Measurements from ENCODE around the gene RAD51D. TPM values are rescaled to one million over a fixed set of nuclear protein-coding genes. Genes with fewer than 3 reads are reported as not detected.

Gene RAD51D
- total RNA-seq, 2 donors from 2014 or later = 2.0 to 4.5 TPM

DNA sequence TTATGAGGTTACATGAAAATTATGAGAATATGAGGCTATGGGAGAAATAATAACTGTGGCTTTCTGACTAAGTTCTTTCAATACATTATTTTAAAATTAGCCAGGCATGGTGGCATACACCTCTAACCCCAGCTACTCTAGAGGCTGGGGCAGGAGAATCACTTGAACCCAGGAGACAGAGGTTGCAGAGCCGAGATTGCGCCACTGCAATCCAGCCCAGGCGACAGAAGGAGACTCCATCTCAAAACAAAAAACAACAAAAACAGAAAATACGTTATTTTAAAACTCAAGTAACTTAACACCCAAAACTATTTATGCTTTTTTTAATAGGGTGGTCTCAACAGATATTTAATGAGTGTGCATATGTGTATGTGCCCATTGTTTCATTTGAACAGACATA lies 53.8 kb downstream of the RAD51D start:
- TF ChIP-seq, protein P1, sequence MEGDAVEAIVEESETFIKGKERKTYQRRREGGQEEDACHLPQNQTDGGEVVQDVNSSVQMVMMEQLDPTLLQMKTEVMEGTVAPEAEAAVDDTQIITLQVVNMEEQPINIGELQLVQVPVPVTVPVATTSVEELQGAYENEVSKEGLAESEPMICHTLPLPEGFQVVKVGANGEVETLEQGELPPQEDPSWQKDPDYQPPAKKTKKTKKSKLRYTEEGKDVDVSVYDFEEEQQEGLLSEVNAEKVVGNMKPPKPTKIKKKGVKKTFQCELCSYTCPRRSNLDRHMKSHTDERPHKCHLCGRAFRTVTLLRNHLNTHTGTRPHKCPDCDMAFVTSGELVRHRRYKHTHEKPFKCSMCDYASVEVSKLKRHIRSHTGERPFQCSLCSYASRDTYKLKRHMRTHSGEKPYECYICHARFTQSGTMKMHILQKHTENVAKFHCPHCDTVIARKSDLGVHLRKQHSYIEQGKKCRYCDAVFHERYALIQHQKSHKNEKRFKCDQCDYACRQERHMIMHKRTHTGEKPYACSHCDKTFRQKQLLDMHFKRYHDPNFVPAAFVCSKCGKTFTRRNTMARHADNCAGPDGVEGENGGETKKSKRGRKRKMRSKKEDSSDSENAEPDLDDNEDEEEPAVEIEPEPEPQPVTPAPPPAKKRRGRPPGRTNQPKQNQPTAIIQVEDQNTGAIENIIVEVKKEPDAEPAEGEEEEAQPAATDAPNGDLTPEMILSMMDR (IDR thresholded peaks at IDR 0.05) = no peak
- Histone ChIP-seq H3K36me3 (no peaks in the 10 kb centered on the region), H3K4me1 (peaks cover 0 to 12% of the 10 kb centered on the region in 2 donors), H3K4me3 (no peak overlapping the region), H3K27me3 (no peaks in the 10 kb centered on the region), H3K27ac (no peak overlapping the region), H3K9me3 (no peaks in the 10 kb centered on the region)
- no peak for DNase-seq (ENCODE audit: low spot score)

DNA sequence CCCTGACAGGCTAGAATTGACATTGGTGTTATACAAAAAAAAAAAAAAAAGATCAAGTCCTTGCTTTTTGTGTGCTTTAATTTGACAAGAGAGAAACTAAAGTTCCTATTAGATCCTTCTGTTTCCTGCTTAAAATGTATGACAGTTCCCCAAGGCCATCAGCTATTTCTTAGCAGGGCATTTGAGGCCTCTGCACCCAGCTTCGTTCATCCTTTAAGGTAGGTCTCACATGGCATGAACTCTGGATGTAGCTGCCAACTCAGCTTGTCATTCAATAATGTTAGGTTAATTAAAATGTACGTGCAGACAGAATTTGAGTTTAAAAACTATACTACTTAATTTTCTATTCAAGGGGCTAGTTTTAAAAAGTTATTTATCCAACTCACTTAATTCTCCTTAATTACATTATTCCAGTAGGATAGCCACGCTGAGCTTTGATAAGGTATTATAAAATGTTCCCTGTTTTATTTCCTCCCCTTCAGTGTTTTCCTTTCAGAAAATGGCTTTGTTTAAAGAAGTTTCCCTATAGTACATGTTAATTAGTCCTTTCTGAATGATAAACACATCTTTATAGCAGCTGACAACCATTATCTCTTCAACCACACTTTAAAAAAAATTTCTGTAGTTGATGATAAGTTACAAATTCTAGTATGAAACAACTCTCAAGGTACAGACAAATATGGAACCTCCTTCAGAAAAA lies 55.0 kb downstream of the RAD51D start:
- peaks cover 0 to 12% of the 10 kb centered on the region in 2 donors for H3K4me1 ChIP-seq
- TF ChIP-seq, protein P1 (IDR thresholded peaks at IDR 0.05) = no peak
- no peaks in the 10 kb centered on the region for H3K9me3 ChIP-seq
- no peaks in the 10 kb centered on the region for H3K27me3 ChIP-seq
- H3K36me3 ChIP-seq = no peaks in the 10 kb centered on the region
- peak overlapping the region; percentile 85 to 93 for H3K27ac ChIP-seq
- H3K4me3 ChIP-seq = no peak overlapping the region
- DNase-seq (ENCODE audit: low spot score) = no peak

DNA sequence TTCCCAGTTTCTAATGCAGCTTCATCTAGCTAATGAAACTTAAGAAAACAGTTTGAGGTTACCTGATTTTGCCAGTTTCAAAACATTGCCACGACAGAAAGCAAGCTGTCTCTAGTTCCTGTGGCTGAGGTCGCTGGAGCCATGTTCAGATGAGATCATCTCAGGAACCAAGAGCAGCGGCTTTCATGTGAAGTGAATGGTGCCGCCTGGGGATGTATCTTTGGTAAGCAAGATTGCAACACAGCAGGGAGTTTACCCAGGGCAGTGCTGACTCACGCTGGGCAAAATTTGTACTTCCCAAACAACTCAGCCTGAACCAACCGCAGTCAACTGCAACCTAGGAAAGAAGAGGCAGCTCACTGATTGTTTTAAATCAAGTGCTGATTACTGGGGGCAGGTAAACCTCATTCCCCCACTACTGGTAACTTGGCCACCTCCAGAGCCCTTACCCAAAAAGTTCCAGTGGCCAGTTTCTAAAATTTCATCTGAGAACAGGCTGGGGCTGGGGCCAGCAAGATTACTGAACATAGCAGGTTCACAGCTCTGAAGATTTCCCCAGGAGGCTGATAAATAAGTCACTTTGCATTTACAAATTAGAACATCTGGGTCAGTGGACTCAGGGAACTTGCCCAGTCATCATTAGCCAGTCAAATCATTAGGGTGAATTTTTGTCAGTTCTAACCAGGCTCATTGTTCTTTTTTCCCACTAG lies 56.0 kb downstream of the RAD51D start, which contains the start of gene RFFL:
Gene RFFL, minus strand, starts transcription at position 194 of the 710 bp plus-strand sequence. CDS start 37,154 bp downstream, outside the sequence.
- peak within 1 kb of the TSS; percentile 85 to 93 for H3K27ac ChIP-seq
- DNase-seq (ENCODE audit: low spot score) = peak; percentile 96
- H3K4me1 ChIP-seq = peaks cover 0 to 12% of the 10 kb centered on the region in 2 donors
- H3K36me3 ChIP-seq = no peaks in the 10 kb centered on the region
- TF ChIP-seq, protein P1 (IDR thresholded peaks at IDR 0.05) = peak in 1 of 2 donors; percentile 51
- peak within 1 kb of the TSS in 1 of 2 donors; percentile 30 for H3K4me3 ChIP-seq
- no peaks in the 10 kb centered on the region for H3K27me3 ChIP-seq
- no peaks in the 10 kb centered on the region for H3K9me3 ChIP-seq

DNA sequence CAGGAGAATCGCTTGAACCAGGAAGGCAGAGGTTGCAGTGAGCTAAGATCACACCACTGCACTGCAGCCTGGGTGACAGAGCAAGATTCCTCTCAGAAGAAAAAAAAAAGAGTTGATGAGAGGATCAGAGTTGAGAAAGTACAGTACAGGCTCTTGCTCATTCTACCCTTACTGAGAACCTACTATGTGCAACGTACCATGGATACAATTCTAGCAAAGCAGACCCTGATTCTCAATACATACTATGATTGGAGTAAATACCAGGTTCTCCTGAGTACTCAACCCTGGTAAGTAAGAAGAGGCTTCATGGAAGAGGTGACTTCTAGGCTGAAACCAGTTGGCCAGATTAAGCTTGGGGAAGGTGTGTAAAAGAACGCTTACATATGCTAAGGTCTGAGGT lies 57.4 kb downstream of the RAD51D start:
- no peaks in the 10 kb centered on the region for H3K27me3 ChIP-seq
- H3K4me1 ChIP-seq = peaks cover 0 to 12% of the 10 kb centered on the region in 2 donors
- TF ChIP-seq, protein P1 (IDR thresholded peaks at IDR 0.05) = no peak
- no peak overlapping the region for H3K27ac ChIP-seq
- no peaks in the 10 kb centered on the region for H3K9me3 ChIP-seq
- H3K4me3 ChIP-seq = no peak overlapping the region
- no peaks in the 10 kb centered on the region for H3K36me3 ChIP-seq
- no peak for DNase-seq (ENCODE audit: low spot score)

DNA sequence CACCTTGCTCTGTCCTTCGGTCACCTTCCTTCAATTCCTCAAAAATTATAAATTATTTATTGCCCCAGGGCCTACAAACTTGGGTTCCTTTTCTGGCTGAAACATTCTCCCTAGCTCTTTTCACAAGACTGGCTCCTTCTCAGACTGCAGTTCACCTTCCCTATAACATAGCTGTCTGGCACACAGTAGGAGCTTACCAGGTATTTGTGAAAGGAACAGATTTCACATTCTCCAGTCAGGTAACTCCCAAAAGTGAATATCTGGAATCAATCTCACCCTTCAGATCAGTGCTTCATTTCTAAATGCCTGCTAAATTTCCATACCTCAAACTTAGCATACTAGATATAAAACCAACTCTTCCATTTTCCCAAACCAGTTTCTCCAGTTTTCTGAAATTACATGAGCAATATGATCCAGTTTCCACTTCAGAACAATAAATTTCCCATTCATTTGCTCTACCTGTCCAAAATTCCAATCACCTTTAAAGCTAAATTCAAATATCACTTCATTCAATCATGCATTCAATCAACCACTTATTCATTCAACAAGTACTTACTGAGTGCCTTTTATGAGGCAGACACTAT lies 62.2 kb downstream of the RAD51D start:
- Histone ChIP-seq H3K4me1 (no peaks in the 10 kb centered on the region), H3K27ac (no peak overlapping the region), H3K27me3 (no peaks in the 10 kb centered on the region), H3K36me3 (no peaks in the 10 kb centered on the region), H3K9me3 (no peaks in the 10 kb centered on the region), H3K4me3 (no peak overlapping the region)
- no peak for DNase-seq (ENCODE audit: low spot score)
- TF ChIP-seq, protein P1 (IDR thresholded peaks at IDR 0.05) = no peak
